Measurements from ENCODE around the gene CRTAC1.

CRTAC1 gene

DNA sequence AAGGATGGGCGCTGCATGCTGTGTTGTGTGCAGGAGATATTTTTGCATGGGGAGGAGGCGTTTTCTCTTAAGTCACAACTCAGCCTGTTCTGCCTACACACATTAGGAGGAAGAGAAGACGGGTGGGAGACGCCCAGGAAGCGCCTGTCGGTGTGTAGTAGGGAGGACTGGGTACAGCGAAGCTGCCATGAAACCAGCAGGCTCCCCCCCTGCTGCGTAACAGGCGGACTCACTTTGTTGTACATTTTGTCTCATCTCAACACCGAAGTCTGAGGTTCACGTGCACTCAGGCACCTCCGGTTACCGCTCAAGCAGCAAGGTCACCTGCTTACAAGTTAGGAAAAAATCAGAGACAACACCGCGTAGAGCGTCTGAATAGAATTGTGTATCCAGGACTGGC is 56.3 kb downstream of the CRTAC1 start:
- no peak for DNase-seq

DNA sequence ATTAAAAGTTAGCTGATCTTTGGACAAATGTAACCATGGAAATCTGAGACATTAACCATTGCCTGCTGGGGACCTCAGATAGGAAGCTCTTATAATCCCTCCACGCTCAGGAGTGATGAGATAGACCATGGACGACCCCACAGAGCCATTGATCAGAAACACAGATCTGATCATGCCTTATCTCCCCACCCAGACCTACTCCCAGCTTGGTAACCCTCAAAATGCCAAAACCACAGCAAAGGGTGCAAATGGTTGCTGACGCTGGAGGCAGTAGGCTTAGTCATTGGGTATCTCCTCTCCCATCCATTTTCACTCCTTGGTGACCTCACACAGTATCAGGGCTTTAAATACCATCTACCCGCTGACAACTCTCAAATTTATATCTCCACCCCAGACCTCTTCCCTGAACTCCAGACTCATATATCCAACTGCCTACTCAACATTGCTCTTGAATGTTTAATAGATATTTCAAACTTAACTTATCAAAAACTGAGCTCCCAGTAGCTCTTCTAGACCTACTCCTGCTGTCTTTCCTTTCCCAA is 60.8 kb downstream of the CRTAC1 start:
- DNase-seq: no peak

DNA sequence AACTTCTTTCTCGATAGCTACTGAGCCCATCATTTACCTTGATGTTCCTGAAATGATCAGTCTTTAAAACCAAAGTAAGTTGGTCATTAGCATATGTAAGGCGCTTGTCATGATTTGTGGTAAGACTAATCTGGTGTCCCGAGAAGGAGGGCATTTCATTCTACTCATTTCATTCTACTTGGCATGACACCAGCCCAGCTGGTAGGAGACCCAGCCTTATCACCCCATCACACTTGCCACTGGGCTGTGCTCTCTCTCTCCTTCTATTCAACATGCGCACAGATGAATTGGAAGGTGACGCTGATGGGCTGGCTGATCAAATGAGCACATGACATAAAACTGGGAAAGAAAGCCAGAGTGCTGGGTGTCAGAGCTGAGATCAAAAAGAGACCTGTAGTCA is 65.7 kb downstream of the CRTAC1 start:
- DNase-seq: no peak

DNA sequence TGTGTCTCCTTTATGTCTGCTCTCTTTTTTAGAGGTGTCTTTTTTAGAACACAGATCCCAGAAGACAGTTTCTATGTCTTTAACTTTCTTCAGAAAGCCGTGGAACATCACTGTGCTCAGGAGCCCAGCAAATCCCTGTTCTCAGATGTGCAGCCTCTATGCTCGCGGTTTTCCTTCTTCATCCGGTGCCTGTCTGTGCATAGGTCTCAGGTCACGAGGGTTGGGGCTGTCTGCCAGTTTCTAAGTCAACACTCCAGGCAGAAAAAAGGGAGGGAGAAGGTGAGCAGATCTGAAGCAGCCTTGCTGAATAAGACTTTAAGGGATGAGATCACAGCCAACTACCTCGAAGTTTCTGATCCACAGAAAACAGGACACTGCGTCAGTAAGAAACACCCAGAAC is 68.5 kb downstream of the CRTAC1 start:
- no peak for DNase-seq

DNA sequence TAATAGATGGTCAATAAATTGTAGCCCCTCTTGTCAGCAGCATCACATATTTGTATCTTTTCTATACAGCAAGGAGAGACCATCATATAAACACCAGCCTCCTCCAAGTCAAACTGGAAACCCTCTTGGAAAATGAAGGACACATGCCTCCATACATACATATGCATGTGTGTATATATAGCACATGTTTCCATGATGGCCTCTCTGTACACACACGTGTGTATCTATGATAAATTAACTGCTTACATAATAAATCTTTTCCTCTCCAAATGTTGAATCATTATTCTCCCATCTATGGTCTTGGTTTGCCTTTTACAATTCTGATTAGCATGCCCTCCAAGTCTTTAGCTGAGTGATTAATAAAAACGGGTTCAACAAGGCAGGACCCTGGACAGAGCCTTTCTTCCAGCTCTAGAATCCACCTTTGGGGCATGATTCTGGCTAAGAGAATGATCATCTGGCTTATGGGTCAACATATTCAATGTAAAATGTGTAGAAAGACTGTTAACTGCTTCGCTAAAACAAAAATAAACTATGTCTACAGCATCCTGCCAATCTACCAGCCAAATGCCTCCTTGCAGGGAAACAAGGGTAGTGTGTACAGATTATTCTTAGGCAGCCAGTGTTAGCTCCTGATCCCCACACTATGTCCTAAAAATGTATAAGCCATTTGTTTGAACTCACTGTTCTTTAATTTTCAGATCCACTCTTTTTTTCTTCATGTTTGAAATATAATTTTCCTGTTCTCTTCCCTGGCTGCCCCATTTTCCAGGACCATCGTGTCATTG is 70.0 kb downstream of the CRTAC1 start:
- DNase-seq: no peak

DNA sequence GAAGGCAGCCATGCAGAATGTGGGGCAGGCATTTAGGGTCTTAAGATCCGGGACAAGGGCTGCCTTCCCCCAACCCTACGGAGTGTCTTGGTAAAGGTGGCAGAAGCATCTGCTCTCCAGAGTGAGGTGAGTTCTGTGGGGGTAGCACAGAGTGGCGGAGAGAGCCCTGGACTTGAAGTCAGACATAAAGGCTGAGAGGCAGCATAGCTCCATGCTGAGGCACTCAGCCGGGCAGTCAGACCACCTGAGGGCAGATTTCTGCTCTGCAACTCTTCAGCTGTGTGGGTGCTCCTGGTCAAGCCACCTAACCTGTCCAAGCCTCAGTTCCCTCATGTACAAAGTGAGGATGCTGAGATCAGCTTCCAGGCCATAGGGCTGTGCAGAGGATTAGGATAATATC is 81.0 kb downstream of the CRTAC1 start:
- DNase-seq: no peak

DNA sequence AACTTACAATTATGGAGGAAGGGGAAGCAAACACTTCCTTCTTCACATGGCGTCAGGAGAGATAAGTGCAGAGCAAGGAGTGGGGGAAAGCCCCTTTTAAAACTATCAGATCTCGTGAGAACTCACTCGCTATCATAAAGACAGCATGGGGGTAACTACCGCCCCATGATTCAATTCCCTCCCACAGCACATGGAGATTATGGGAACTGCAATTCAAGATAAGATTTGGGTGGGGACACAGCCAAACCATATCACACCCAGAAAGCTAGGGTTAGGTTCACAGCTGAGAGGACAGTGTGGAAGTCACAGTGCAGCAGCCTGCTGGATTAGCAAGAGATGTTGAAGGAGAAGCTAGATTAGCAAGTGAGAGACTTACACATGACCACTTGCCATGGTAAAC is 81.6 kb downstream of the CRTAC1 start:
- DNase-seq: no peak

DNA sequence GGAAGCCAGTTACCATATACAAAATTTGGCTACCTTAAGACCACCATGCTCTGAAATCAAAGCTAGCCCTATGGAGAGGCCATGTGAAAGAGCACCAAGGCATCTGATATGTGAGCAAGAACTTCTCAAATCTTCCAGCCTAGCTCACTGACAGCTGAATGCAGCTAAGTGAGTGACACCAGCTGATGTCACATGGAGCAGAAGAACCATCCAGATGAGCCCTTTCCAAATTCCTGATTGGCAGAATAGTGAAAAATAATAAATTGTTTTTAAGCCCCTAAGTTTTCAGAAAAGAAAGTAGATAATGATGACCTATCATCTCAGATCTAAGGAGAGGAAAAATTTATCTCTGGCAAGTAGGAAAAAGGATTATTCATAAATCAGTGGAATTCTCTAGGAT is 85.6 kb downstream of the CRTAC1 start:
- no peak for DNase-seq

DNA sequence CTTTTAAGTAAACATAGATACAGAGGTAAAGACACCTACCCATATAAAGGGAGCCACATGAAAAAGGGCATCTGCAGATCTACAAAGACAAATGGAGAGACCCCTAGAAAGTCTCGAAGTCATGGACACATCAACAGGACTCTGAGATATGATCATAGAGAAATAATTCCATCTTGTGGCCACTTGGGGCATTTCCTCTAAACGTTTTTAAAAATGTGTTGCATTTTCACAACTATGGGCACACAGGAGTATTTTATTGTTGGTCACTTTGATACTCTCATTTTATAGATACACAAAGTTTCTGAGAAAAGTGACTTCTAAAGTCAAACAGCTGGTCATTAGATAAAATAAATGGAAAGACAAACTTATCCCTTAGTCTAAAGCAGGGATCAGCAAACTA is 87.1 kb downstream of the CRTAC1 start:
- DNase-seq: no peak

DNA sequence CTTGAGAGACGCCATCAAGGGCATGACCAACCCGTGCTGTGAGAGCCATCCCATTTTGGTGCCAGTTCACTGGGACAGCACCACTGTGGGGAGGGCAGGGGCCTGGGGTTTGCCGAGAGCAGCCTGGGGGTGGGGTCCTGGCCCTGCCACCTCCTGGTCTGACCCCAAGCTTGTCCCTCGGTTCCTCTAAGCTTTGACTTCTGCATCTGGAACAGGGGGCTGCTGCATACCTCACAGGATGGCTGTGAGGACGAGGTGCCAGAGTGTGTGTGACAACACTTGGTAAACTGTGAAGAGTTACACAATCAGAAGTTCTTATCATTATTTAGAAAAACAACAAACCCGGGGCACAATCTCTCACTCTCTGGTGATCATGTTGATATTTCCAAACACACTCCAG is 89.9 kb downstream of the CRTAC1 start:
- DNase-seq: no peak

DNA sequence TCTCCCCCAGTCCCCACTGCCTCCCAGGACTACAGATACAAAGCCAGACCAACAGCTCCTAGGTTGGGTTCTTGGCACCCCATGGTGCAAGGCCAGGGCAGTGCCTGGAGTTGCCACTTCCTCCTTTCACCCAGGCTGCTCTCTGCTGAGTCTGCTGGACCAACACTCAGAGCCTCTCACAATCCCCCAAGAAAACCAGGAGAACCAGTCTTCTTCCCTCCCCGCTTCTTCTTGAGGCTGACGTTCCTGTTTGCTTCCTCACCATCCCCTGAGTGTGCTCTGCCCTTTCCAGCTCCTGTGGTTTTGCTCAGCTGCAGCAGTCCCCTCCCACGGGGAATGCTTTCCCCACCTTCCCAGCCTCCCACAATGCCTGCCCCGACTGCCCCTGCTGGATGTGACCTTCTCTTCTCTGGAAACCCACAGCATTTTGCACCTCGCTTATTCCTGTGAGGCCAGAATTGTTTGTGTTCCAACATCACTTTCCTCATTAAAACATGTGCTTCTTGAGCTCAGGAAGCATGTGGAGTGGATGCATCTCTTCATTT is 90.9 kb downstream of the CRTAC1 start:
- no peak for DNase-seq

DNA sequence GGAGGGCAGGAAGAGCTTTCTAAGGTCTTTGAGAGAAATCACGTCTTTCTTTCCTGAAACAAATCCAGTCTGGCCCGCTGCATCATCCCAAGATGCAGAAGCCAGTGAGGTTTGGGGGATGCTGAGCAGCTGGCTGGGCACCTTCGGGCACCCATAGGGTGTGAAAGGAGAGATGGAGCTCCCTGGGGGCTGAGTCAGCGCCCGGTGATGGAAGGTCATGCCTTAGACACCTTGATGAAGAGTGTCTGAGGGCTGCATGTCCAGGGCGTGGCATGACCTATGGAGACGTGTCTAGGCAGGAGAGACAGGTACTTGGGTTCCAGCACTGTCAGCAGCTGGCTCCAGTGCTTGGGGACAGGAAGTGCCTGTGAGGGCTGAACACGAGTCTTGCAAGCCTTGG is 92.5 kb downstream of the CRTAC1 start:
- no peak for DNase-seq

DNA sequence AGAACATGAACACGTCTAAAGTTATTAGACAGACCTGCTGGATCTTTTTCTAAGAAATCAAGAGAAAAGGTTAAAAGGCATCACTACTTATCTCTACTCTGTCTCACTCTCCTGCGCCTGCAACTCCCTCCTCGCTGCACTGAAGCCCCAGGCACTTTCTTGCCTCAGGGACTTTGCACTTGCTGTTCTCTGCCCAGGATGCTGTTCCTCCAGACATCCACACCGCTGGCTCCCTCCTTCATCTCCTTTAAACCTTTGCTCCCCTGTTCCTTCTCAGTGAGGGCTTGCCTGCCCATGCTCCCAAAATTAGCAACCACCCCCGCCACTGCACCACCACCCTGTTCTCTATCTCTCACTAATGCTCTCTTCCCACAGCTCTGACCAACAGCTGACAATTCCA is 93.4 kb downstream of the CRTAC1 start:
- no peak for DNase-seq

DNA sequence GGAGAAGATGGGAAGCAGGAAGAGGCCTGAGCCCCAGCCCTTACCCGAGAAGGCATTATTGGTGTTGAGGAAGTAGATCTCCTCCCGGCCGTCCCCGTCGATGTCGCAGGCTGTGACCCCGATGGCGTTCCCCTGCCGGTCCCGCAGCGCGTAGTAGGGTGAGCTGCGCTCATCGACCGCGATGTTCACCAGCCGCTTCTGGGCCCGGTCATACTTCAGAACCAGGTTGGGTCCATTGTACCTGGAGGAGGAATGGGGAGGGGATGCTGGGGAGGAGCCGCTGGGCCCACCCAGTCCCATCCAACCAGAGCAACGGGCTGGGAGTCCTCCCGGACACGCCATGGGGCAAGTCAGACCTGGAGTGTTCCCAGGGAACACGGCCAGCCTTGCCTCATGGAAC is 94.3 kb downstream of the CRTAC1 start:
- no peak for DNase-seq

DNA sequence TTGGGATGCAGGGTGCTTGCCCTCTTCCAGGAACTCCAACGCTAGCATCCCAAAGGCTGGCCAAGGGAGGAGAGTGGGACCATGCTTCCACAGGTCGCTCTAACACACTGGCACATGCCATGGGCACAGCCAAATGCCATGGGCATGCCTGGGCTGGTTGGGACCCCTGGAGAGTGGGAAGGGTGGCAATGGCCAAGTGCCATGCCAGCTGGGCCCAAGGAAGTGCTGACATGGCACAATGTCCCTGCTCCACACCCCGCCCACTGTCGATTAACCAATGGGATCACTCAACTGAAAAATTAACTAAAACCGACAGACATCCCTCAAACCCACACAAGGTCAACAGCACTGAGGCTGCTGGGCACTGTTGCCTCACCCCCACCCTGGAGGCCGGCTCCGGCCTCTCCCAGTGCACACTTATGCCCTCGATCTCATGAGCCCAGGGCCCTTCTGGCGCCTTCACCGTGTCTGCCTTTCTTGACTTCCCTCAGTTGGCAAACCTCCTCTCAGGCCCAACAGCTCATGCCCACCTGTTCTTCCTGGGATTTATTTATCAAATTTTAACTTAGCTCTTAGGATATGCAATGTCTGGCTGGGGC is 97.4 kb downstream of the CRTAC1 start:
- no peak for DNase-seq

DNA sequence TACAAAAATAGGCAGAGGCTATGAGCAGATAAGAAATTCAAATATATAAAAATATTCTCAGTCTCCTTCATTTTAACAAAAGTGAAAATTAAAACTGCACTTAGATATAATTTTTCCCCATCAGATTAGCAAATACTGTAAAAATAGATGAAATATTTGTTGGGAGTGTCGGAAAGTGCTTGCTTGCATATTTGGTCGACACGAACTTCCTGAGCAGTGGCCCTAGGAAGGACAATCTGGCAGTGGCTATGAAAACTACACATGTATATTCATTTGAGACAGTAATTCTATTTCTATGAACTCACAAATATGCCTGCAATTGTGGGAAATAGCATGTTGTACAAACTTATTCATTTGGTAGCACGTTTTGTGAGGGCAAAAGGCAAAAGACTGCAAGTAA is 99.4 kb downstream of the CRTAC1 start:
- no peak for DNase-seq

DNA sequence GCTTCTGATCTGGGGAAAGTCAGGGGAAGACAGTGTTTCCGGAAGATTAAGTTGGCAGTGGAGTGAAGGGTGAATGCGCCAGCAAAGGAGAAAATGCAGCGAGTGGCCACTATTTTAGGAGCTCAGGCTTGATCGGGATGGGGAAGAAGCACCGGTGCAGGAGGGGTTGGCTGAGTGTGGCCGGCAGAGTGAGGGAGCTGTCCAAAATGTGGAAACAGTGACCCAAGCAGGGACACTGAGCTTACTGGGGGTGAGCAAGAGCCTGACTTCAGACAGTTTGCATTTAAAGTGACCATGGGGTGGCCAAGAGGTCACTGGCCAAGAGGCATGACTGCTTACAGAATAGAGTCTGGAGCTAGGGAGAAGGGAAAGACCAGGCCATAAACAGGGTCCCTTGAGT is 101.5 kb downstream of the CRTAC1 start:
- DNase-seq: no peak

DNA sequence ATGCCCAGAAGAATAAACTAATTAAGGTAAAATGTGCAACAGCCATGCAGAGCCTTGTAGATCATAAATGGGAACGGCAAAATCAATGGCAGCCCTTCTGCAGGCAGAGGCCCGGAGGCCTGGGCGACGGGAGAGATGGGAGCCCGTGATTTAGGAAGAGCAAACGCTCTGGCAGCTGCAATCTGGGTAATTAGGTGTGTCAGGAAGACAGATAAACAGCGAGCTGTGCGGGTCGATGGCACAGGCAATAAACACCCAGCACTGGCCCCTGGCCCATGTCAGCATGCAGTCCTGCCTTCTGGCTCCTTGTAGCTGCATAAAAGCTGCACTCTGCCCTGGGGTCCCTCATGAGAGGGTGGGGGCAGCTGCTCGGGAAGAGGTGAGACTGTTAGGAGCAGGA is 102.8 kb downstream of the CRTAC1 start:
- no peak for DNase-seq

DNA sequence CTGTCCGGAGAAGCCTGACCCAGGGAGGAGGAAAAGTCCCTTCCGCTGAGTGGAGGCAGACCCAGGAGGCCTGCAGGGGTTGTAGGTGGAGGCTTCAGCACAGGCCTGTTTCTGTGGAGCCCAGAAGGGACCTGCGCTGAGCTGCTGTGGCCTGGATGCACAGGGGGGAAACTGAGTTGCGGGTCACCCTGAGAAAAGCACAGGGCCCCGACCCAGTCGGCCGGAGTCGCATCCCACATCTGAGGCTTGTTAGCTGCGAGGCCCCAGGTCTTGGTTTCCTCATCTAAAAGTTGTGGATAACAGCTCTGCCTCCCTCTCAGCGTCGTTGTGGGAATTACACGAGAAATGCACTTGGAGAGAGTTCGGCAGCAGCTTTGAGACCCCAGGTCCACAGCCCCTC is 104.4 kb downstream of the CRTAC1 start:
- no peak for DNase-seq

DNA sequence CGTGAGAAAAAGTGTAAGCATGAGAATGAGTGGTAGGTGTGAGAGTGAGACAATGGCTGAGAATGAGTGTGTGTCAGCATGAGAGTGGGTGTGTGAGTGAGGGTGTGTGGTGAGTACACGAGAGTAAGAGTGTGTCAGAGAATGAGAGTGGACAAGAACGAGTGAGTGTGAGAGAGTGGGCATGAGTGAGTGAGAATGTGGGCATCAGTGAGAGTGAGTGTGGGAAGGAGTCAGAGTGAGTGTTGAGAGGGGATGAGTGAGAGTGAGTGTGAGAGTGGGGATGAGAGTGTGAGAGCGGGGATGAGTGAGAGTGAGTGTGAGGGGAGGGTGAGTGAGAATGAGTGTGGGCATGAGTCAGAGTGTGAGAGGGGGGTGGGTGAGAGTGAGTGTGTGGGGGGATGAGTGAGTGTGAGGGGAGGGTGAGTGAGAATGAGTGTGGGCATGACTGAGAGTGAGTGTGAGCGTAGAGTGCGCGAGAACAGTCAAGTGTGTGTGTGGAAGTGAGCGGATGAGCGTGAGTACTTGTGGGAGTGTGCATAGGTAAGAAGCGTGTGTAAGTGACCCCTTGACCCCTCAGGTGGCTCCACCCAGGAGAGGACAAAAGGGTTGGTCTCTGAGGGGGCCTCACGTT is 105.0 kb downstream of the CRTAC1 start:
- no peak for DNase-seq

DNA sequence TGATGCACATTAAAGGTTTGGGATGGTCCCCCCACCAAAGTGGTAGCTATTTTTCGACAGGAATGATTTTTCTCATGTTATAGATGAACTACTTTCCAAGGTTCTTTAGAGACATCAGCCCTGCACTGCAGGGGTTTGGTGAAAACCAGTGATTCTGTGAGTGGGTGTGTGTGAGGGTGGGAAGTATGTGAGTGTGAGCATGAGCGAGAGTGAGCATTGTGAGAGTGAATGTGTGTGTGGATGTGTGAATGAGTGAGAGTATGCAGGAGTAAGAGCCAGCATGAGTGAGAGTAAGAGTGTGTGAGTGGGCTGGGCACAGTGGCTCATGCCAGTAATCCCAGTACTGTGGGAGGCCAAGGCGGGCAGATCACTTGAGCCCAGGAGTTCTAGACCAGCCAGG is 105.7 kb downstream of the CRTAC1 start:
- DNase-seq: no peak

DNA sequence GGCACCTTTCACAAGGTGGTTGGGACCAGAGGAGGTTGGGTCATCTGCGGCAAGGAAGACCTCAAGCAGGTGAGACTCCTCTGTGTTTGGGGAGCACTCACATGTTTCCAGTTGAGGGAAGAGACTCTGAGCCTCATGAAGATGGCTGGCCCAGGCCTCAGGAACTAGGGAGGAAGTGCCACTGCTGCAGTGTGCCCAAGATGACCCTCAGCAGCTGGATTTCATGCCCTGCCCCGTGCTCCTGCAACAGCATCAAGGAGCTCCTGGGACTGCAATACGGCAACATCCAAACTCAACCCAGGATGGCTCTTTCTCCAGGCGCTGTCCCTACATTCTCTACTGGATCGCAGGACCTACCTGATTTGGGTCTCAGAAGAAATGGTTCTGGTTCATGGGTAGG is 106.9 kb downstream of the CRTAC1 start:
- no peak for DNase-seq

DNA sequence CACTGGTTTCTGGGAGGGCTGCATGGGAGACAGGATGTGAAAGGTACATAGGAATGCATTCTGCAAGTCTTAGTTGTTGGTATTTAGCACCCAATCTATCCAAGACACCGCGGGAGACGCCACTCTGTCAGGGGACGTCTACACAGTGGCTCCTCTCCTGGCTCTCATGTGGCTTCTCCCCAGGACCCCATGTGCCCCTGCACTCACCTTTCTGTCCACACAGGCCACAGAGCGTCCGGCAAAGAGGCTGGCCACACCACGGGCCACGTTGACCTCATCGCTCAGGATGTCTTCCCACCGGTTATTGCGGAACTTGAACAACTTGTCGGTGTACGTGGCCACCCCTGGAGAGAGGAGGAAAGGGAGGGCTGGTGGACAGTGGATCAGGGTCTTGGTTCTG is 107.4 kb downstream of the CRTAC1 start:
- DNase-seq: no peak
